Panc1 (cell line): Measurements from ENCODE around the gene PHRF1. TPM values are rescaled to one million over a fixed set of nuclear protein-coding genes. Genes with fewer than 3 reads are reported as not detected.

ENCODE experiments used
- ATAC-seq: fragments of 200-7000 bp; cut with Tn5 transposase; 2 replicates; pipeline ENCODE4 v1.9.1; 2020; ENCODE audit warnings: mild to moderate bottlenecking, moderate library complexity
- BruUV-seq: library from RNA; stranded (reverse); fragments of 400-500 nt; replicated peaks from 2 replicates; lab custom pipeline; 2021; lab: Mats Ljungman, UMichigan
- CTCF ChIA-PET: fragments of 300-600 bp; sonication (Branson Sonifier 250); formaldehyde crosslinking; loops from one replicate; lab custom pipeline; 2022; ENCODE audit warnings: antibody characterized with exemption; lab: Charles Lee
- POLR2A ChIA-PET: fragments of 300-600 bp; sonication (Branson Sonifier 250); formaldehyde crosslinking; loops from one replicate; lab custom pipeline; 2022; ENCODE audit warnings: antibody characterized with exemption; lab: Charles Lee
- DNase-seq: peaks from one replicate; pipeline ENCODE4 v3.0.0-alpha.2; 2010; ENCODE audit warnings: low read depth, low spot score
- H3K27ac ChIP-seq: 2 replicates; pipeline ENCODE4 v1.5.1; 2011; ENCODE audit warnings: mild to moderate bottlenecking, low read length, inconsistent platforms
- H3K27me3 ChIP-seq: fragments of 200-500 bp; sonication (Bioruptor generic); 2 replicates; pipeline ENCODE4 v1.6.0; 2014; ENCODE audit warnings: low read length, inconsistent platforms; ENCODE audit not compliant: control insufficient read depth, insufficient read depth
- H3K36me3 ChIP-seq: fragments of 200-500 bp; sonication (Bioruptor generic); 2 replicates; pipeline ENCODE4 v1.5.1; 2014; ENCODE audit warnings: inconsistent platforms, mild to moderate bottlenecking, low read length, moderate library complexity; ENCODE audit not compliant: control insufficient read depth, insufficient read depth
- H3K4me1 ChIP-seq: 2 replicates; pipeline ENCODE4 v1.5.1; 2011; ENCODE audit warnings: inconsistent platforms, mild to moderate bottlenecking, low read length, moderate library complexity; ENCODE audit not compliant: control insufficient read depth, insufficient read depth
- H3K4me3 ChIP-seq, 2 experiments: 2 replicates each; pipeline ENCODE4 v1.5.1; 2011 to 2012; ENCODE audit warnings: low read depth in 2 of 2, low read length in 2 of 2, mild to moderate bottlenecking in 2 of 2, inconsistent platforms in 1 of 2, moderate library complexity in 1 of 2
- H3K9me3 ChIP-seq: fragments of 200-500 bp; sonication (Bioruptor generic); 2 replicates; pipeline ENCODE4 v1.5.1; 2014; ENCODE audit warnings: low read depth, mild to moderate bottlenecking, inconsistent platforms, low read length, moderate library complexity; ENCODE audit not compliant: control insufficient read depth, insufficient read depth
- POLR2AphosphoS5 ChIP-seq: IDR thresholded peaks from 2 replicates; pipeline ENCODE4 v1.6.1; 2012; ENCODE audit warnings: mild to moderate bottlenecking, low read depth, low read length, moderate library complexity
- SIN3A ChIP-seq: IDR thresholded peaks from 2 replicates; pipeline ENCODE4 v1.6.1; 2012; ENCODE audit warnings: low read depth, mild to moderate bottlenecking, low read length, moderate library complexity, borderline replicate concordance; ENCODE audit not compliant: insufficient read depth
- TCF7L2 ChIP-seq: IDR thresholded peaks from 2 replicates; pipeline ENCODE4 v1.6.1; 2011; ENCODE audit warnings: mild to moderate bottlenecking, low read depth, low read length, inconsistent platforms
- in situ Hi-C: cut with HindIII; loops from 2 replicates; pipeline ENCODE4 v1.10.0; 2016; ENCODE audit warnings: low sequenced_read_pairs, low pct_unique_long_range_greater_than_20kb
- intact Hi-C: fragments of 100-400 bp; cut with micrococcal nuclease; formaldehyde crosslinking; loops from one replicate; pipeline ENCODE4 v1.10.0; 2022; ENCODE audit not compliant: unreplicated experiment
- total RNA-seq: library from RNA; stranded (reverse); gene quantifications from one replicate; pipeline ENCODE4 v1.2.1, GENCODE V29; 2021; ENCODE audit not compliant: unreplicated experiment
- TF ChIP-seq, protein P1 (sequence below), 2 experiments: IDR thresholded peaks; 2 replicates each; pipeline ENCODE4 v1.6.1; 2011 to 2012; ENCODE audit warnings: low read depth in 2 of 2, control low read depth in 1 of 2, low read length in 1 of 2, mild to moderate bottlenecking in 1 of 2, moderate library complexity in 1 of 2; ENCODE audit not compliant: insufficient read depth in 1 of 2
- TF ChIP-seq, protein P2 (sequence below): fragments of 450-650 bp; IDR thresholded peaks from 2 replicates; pipeline ENCODE4 v1.5.1; 2017; ENCODE audit warnings: mild to moderate bottlenecking

PHRF1 gene
- total RNA-seq, 1 experiment from 2014 or later, result 90.6 TPM

DNA sequence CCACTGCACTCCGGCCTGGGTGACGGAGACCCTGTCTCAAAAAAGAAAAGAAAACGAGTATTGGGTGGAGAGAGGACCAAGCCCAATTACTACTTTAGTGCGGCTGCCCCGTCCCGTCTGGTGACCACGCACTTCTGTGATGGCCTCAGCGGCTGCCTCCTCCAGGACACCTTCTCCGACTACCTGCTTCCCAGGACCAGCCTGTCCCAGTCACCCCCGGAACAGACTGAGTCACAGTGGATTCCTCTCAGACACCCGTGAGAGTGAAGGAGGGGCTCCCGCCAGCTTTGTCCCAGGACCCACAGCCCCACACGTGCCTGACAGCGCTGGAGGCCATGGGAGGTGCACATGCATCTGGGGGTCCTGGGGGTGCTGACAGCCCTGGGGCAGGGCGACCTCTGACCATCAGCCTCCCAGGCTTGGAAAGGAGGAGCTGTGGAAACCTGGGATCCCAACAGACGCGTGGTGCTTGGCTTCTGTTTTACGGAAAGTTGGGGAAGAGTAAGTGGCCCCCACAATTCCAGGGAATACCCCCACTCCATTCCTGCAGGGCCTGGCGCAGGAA is 65.6 kb downstream of the PHRF1 start:
- CTCF ChIA-PET, result no interaction called here
- Histone ChIP-seq H3K4me1 (peaks cover 21% of the 10 kb centered on the region), H3K9me3 (no peaks in the 10 kb centered on the region), H3K27me3 (no peaks in the 10 kb centered on the region), H3K27ac (no peak overlapping the region), H3K4me3 (no peak overlapping the region), H3K36me3 (no peaks in the 10 kb centered on the region)
- intact Hi-C loops (no loop called here), in situ Hi-C loops (no loop called here)
- TF ChIP-seq SIN3A, result no peak
- no peak for TF ChIP-seq TCF7L2
- TF ChIP-seq, protein P1, sequence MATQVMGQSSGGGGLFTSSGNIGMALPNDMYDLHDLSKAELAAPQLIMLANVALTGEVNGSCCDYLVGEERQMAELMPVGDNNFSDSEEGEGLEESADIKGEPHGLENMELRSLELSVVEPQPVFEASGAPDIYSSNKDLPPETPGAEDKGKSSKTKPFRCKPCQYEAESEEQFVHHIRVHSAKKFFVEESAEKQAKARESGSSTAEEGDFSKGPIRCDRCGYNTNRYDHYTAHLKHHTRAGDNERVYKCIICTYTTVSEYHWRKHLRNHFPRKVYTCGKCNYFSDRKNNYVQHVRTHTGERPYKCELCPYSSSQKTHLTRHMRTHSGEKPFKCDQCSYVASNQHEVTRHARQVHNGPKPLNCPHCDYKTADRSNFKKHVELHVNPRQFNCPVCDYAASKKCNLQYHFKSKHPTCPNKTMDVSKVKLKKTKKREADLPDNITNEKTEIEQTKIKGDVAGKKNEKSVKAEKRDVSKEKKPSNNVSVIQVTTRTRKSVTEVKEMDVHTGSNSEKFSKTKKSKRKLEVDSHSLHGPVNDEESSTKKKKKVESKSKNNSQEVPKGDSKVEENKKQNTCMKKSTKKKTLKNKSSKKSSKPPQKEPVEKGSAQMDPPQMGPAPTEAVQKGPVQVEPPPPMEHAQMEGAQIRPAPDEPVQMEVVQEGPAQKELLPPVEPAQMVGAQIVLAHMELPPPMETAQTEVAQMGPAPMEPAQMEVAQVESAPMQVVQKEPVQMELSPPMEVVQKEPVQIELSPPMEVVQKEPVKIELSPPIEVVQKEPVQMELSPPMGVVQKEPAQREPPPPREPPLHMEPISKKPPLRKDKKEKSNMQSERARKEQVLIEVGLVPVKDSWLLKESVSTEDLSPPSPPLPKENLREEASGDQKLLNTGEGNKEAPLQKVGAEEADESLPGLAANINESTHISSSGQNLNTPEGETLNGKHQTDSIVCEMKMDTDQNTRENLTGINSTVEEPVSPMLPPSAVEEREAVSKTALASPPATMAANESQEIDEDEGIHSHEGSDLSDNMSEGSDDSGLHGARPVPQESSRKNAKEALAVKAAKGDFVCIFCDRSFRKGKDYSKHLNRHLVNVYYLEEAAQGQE (IDR thresholded peaks at IDR 0.05; ENCODE audit: insufficient read depth in 1 of 2, low read depth in 2 of 2, low read length in 1 of 2), result no peak
- no peak for TF ChIP-seq POLR2AphosphoS5
- TF ChIP-seq, protein P2, sequence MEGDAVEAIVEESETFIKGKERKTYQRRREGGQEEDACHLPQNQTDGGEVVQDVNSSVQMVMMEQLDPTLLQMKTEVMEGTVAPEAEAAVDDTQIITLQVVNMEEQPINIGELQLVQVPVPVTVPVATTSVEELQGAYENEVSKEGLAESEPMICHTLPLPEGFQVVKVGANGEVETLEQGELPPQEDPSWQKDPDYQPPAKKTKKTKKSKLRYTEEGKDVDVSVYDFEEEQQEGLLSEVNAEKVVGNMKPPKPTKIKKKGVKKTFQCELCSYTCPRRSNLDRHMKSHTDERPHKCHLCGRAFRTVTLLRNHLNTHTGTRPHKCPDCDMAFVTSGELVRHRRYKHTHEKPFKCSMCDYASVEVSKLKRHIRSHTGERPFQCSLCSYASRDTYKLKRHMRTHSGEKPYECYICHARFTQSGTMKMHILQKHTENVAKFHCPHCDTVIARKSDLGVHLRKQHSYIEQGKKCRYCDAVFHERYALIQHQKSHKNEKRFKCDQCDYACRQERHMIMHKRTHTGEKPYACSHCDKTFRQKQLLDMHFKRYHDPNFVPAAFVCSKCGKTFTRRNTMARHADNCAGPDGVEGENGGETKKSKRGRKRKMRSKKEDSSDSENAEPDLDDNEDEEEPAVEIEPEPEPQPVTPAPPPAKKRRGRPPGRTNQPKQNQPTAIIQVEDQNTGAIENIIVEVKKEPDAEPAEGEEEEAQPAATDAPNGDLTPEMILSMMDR, result no peak
- POLR2A ChIA-PET, result no interaction called here
- BruUV-seq, result no TSS peak
- ATAC-seq (no peak), DNase-seq (no peak)

- Histone ChIP-seq H3K27ac (peak overlapping the region; percentile 5; the same call in 1 of the 2 replicates), H3K4me3 (no peak overlapping the region), H3K9me3 (no peaks in the 10 kb centered on the region), H3K27me3 (no peaks in the 10 kb centered on the region), H3K4me1 (peaks cover 21% of the 10 kb centered on the region), H3K36me3 (no peaks in the 10 kb centered on the region)
- TF ChIP-seq, protein P2, result no peak
- TF ChIP-seq SIN3A (no peak), TCF7L2 (no peak), POLR2AphosphoS5 (no peak)
- TF ChIP-seq, protein P1 (IDR thresholded peaks at IDR 0.05; ENCODE audit: insufficient read depth in 1 of 2, low read depth in 2 of 2, low read length in 1 of 2), result no peak
- no TSS peak for BruUV-seq
- intact Hi-C loops (no loop called here), in situ Hi-C loops (no loop called here)
- ATAC-seq (peak; percentile 23; the same call in 1 of the 2 replicates), DNase-seq (no peak)
- ChIA-PET CTCF (no interaction called here), POLR2A (no interaction called here)
Observed at GRCh38 chr11:643366-643765, 67.1 kb downstream of the PHRF1 start.
